OCI-LY3 (cell line): ENCODE measurements around the gene MSANTD3.

ENCODE experiments used
- H2AFZ ChIP-seq: fragments of 200-600, 300-600 bp; shearing (Covaris generic); 2 replicates; pipeline ENCODE4 v1.6.0; 2014; ENCODE audit warnings: antibody characterized with exemption, low read depth, low read length
- H3K27ac ChIP-seq: fragments of 200-600, 300-600 bp; sonication (generic); 2 replicates; pipeline ENCODE4 v1.5.1; 2014; ENCODE audit warnings: mild to moderate bottlenecking, low read length, moderate library complexity, mixed read lengths
- H3K27me3 ChIP-seq: fragments of 200-600, 300-600 bp; sonication (generic); 2 replicates; pipeline ENCODE4 v1.6.1; 2014; ENCODE audit warnings: low read depth, low read length, mixed read lengths
- H3K36me3 ChIP-seq: fragments of 200-600, 300-600 bp; sonication (generic); replicated peaks from 2 replicates; pipeline ENCODE3; 2014; ENCODE audit warnings: low read depth, low read length, mixed read lengths
- H3K4me1 ChIP-seq: fragments of 300-600, 200-600 bp; sonication (generic); 2 replicates; pipeline ENCODE4 v1.6.1; 2014; ENCODE audit warnings: low read length, mixed read lengths
- H3K4me2 ChIP-seq: fragments of 200-600, 300-600 bp; sonication (generic); 2 replicates; pipeline ENCODE4 v1.6.1; 2014; ENCODE audit warnings: low read length, mixed read lengths
- H3K4me3 ChIP-seq: fragments of 300-600, 200-600 bp; sonication (generic); 2 replicates; pipeline ENCODE4 v1.5.1; 2014; ENCODE audit warnings: antibody characterized with exemption, mild to moderate bottlenecking, low read length, moderate library complexity
- H3K79me2 ChIP-seq: fragments of 300-600, 200-600 bp; shearing (Covaris generic); 2 replicates; pipeline ENCODE4 v1.6.1; 2014; ENCODE audit warnings: mild to moderate bottlenecking, low read length, mixed read lengths
- H3K9ac ChIP-seq: fragments of 300-600, 200-600 bp; shearing (Covaris generic); 2 replicates; pipeline ENCODE4 v1.6.0; 2014; ENCODE audit warnings: mild to moderate bottlenecking, low read length, moderate library complexity
- H3K9me3 ChIP-seq: fragments of 200-600, 300-600 bp; shearing (Covaris generic); 2 replicates; pipeline ENCODE4 v1.6.1; 2014; ENCODE audit warnings: low read length, mixed read lengths; ENCODE audit not compliant: insufficient read depth
- H4K20me1 ChIP-seq: fragments of 200-600, 300-600 bp; sonication (generic); 2 replicates; pipeline ENCODE4 v1.6.1; 2016; ENCODE audit warnings: low read length, mixed read lengths; ENCODE audit not compliant: insufficient read depth
- CTCF ChIP-seq: fragments of 200-600, 300-600 bp; sonication (generic); IDR thresholded peaks from 2 replicates; pipeline ENCODE4 v1.5.1; 2014; ENCODE audit warnings: antibody characterized with exemption, low read length, low read depth
- EZH2phosphoT487 ChIP-seq: fragments of 200-600 bp; shearing (Covaris generic); IDR thresholded peaks from 2 replicates; pipeline ENCODE4 v1.6.1; 2018; ENCODE audit warnings: antibody characterized with exemption, mixed run types, low read depth

Gene MSANTD3

DNA sequence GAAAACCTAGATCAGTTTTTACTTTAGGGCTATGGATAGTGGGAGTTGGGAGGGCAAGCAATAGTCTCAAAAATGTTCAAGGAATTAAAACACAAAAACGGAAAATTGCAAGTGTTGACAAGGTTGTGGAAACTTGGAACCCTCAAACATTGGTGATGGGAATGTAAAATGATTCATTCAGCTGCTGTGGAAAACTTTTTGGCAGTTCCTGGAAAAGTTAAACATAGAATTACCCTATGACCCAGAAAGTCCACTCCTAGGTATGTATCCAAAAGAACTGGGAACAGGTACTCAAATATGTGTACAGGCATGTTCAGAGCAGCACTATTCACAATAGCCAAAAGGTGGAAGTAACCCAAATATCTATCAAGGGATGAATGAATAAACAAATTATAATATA lies 1.2 kb upstream of the MSANTD3 start:
- no peaks in the 10 kb centered on the region for H3K27me3 ChIP-seq
- H3K79me2 ChIP-seq = peaks cover 24% of the 10 kb centered on the region
- H3K36me3 ChIP-seq = no peaks in the 10 kb centered on the region
- H4K20me1 ChIP-seq = no peaks in the 10 kb centered on the region
- H3K9me3 ChIP-seq = no peaks in the 10 kb centered on the region
- H3K4me1 ChIP-seq = peaks cover 16% of the 10 kb centered on the region
- H3K9ac ChIP-seq = peak overlapping the region; percentile 80; the same call in 1 of the 2 replicates
- peak overlapping the region; percentile 98 for H3K4me2 ChIP-seq
- H3K27ac ChIP-seq = no peak overlapping the region
- no peak for TF ChIP-seq CTCF
- peak overlapping the region; percentile 82 for H3K4me3 ChIP-seq
- H2AFZ ChIP-seq = peak overlapping the region; percentile 98; the same call in 1 of the 2 replicates

- Histone ChIP-seq H3K27ac (no peak overlapping the region), H3K4me2 (peak overlapping the region; percentile 98), H3K36me3 (no peaks in the 10 kb centered on the region), H3K4me1 (peaks cover 16% of the 10 kb centered on the region), H4K20me1 (no peaks in the 10 kb centered on the region), H2AFZ (peak overlapping the region; percentile 98), H3K79me2 (peaks cover 24% of the 10 kb centered on the region), H3K9ac (peak overlapping the region; percentile 80), H3K4me3 (peak overlapping the region; percentile 82), H3K27me3 (no peaks in the 10 kb centered on the region), H3K9me3 (no peaks in the 10 kb centered on the region)
- TF ChIP-seq CTCF = no peak
- TF ChIP-seq EZH2phosphoT487 = no peak
Observed at GRCh38 chr9:100426189-100426529, 784 bp upstream of the MSANTD3 start.

GRCh38 chr9:100427366-100428263 lies 672 bp downstream of the MSANTD3 start:
- Histone ChIP-seq H4K20me1 (no peaks in the 10 kb centered on the region), H3K27ac (no peak overlapping the region), H3K4me1 (peaks cover 16% of the 10 kb centered on the region), H2AFZ (peak overlapping the region; percentile 74), H3K79me2 (peaks cover 29% of the 10 kb centered on the region), H3K4me2 (peak overlapping the region; percentile 84), H3K9ac (peak overlapping the region; percentile 80), H3K9me3 (no peaks in the 10 kb centered on the region), H3K36me3 (no peaks in the 10 kb centered on the region), H3K27me3 (no peaks in the 10 kb centered on the region), H3K4me3 (peak overlapping the region; percentile 99)
- TF ChIP-seq CTCF (no peak), EZH2phosphoT487 (no peak)

DNA sequence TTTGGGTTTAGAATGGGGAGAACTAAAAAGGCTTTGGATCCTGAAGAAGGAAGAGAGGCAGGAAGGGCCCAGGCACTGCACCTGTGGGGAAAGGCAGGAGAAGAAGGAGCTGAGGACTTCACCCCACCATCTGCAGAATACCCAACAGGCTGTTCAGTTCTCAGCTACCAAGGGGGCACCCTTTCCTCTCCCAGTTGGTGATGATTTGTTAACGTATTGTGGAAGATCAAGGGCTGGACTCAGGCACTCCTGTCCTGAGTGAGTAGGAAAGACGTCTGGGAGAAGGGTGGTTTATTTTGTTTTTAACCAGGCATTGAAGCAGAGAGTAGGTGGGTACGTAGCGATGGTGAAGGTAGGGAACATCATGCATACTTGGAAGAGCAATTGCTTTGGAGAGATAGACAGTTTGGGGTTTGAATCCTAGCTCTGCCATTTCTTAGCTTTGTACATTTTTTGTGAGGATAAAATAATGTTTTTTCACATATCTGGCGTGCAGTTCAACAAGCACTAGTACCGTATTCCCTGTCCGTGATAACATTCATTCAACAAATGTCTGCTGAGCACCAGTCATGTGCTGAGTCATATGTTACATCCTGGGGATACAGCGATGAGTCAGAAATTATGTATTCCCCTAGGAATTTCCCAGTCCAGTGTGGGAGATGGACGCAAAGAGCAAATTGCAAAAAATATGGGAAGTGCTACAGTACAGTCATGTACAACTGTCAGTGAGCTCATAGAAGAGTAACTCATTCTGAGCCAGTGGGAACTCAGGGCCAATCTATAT lies 2.1 kb downstream of the MSANTD3 start:
- Histone ChIP-seq H2AFZ (no peak overlapping the region), H3K4me3 (no peak overlapping the region), H3K4me1 (peaks cover 16% of the 10 kb centered on the region), H3K36me3 (no peaks in the 10 kb centered on the region), H3K27ac (no peak overlapping the region), H3K4me2 (no peak overlapping the region), H3K9ac (no peak overlapping the region), H4K20me1 (no peaks in the 10 kb centered on the region), H3K9me3 (no peaks in the 10 kb centered on the region), H3K79me2 (peaks cover 29% of the 10 kb centered on the region), H3K27me3 (no peaks in the 10 kb centered on the region)
- no peak for TF ChIP-seq EZH2phosphoT487
- no peak for TF ChIP-seq CTCF
